Osteocyte (in vitro differentiated cells): ENCODE results near the gene HPSE2. TPM values are rescaled to one million over a fixed set of nuclear protein-coding genes. Genes with fewer than 3 reads are reported as not detected.

ENCODE experiments used
- DNase-seq: peaks from one replicate; pipeline ENCODE4 v3.0.0; 2021; ENCODE audit warnings: mixed read lengths; ENCODE audit not compliant: unreplicated experiment; ENCODE audit errors: extremely low spot score
- H3K27ac Mint-ChIP-seq: one replicate; pipeline ENCODE4 v1.8.0; 2021; ENCODE audit warnings: mild to moderate bottlenecking, mixed read lengths; ENCODE audit not compliant: unreplicated experiment
- H3K27me3 Mint-ChIP-seq: one replicate; pipeline ENCODE4 v1.8.0; 2021; ENCODE audit warnings: mixed read lengths; ENCODE audit not compliant: unreplicated experiment
- H3K36me3 Mint-ChIP-seq: one replicate; pipeline ENCODE4 v1.8.0; 2021; ENCODE audit warnings: mixed read lengths; ENCODE audit not compliant: unreplicated experiment
- H3K4me1 Mint-ChIP-seq: one replicate; pipeline ENCODE4 v1.8.0; 2021; ENCODE audit warnings: mixed read lengths; ENCODE audit not compliant: unreplicated experiment
- H3K4me3 Mint-ChIP-seq: one replicate; pipeline ENCODE4 v1.8.0; 2021; ENCODE audit warnings: mild to moderate bottlenecking, moderate library complexity, mixed read lengths; ENCODE audit not compliant: unreplicated experiment
- H3K9me3 Mint-ChIP-seq: one replicate; pipeline ENCODE4 v1.8.0; 2021; ENCODE audit warnings: mixed read lengths; ENCODE audit not compliant: unreplicated experiment
- total RNA-seq: library from RNA; stranded (reverse); gene quantifications from 2 replicates; pipeline ENCODE4 v1.2.1, GENCODE V29; 2021
- TF ChIP-seq, protein P1 (sequence below): fragments of 200-600 bp; sonication (generic); IDR thresholded peaks from 2 replicates; pipeline ENCODE4 v1.5.0; 2021; ENCODE audit warnings: antibody characterized with exemption, mild to moderate bottlenecking, moderate library complexity

HPSE2 gene
- total RNA-seq, 1 donor from 2014 or later, result not detected

DNA sequence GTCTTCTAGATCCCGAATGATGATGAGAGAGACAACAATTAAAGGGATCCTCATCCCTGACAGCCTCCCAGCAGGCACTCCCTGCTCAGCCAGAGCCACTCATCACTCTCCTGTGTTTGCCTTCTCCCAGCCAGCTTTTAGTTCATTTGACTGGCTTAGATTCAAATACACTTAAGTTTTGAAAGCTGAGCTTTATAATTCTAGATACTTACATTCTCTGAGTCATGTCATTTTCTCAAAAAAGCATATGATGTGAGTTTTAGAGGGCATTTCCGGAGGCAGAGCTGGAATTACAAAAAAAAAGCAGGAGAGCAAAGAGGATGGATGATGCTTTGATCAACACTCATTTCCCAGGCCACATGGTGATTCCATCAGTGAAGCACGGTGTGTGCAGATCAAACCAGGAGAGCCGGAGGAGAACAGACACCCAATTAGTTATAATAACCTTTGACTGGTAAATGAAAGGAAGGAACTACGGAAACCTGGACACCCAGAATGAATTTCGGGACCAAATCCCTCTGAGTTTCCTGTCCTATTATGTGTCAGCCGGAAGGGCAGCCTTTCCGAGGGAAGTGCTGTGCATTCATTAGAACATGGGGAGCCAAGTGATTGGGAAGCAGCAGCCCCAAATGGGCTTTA, 707.4 kb downstream of the HPSE2 start:
- Mint-ChIP-seq H3K9me3 (no peaks in the 10 kb centered on the region), H3K27ac (no peak overlapping the region), H3K27me3 (no peaks in the 10 kb centered on the region), H3K36me3 (no peaks in the 10 kb centered on the region), H3K4me3 (no peak overlapping the region), H3K4me1 (no peaks in the 10 kb centered on the region)
- TF ChIP-seq, protein P1, sequence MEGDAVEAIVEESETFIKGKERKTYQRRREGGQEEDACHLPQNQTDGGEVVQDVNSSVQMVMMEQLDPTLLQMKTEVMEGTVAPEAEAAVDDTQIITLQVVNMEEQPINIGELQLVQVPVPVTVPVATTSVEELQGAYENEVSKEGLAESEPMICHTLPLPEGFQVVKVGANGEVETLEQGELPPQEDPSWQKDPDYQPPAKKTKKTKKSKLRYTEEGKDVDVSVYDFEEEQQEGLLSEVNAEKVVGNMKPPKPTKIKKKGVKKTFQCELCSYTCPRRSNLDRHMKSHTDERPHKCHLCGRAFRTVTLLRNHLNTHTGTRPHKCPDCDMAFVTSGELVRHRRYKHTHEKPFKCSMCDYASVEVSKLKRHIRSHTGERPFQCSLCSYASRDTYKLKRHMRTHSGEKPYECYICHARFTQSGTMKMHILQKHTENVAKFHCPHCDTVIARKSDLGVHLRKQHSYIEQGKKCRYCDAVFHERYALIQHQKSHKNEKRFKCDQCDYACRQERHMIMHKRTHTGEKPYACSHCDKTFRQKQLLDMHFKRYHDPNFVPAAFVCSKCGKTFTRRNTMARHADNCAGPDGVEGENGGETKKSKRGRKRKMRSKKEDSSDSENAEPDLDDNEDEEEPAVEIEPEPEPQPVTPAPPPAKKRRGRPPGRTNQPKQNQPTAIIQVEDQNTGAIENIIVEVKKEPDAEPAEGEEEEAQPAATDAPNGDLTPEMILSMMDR, result no peak
- DNase-seq, result no peak

DNA sequence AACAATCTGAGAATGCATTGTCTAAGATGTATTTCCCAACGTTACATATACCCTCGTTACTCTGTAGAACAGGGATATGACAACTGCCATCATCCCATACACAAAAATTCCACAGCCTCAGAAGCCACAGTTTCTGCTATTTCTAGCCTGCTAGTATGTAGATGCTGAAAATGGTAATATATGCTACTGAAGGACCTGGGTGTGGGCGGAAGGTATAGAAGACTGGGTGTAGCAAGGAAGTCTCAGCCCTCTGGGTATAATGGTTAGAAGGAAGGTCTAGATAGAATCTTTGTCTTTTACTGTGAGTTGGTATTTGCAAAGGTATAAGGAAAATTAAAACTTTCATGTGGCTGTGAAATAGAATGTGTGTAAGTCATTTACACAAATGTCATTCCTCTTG, 709.7 kb downstream of the HPSE2 start:
- no peaks in the 10 kb centered on the region for H3K9me3 Mint-ChIP-seq
- no peak overlapping the region for H3K27ac Mint-ChIP-seq
- H3K4me1 Mint-ChIP-seq, result no peaks in the 10 kb centered on the region
- no peak for DNase-seq
- H3K4me3 Mint-ChIP-seq, result no peak overlapping the region
- no peaks in the 10 kb centered on the region for H3K27me3 Mint-ChIP-seq
- no peaks in the 10 kb centered on the region for H3K36me3 Mint-ChIP-seq
- TF ChIP-seq, protein P1, result no peak

DNA sequence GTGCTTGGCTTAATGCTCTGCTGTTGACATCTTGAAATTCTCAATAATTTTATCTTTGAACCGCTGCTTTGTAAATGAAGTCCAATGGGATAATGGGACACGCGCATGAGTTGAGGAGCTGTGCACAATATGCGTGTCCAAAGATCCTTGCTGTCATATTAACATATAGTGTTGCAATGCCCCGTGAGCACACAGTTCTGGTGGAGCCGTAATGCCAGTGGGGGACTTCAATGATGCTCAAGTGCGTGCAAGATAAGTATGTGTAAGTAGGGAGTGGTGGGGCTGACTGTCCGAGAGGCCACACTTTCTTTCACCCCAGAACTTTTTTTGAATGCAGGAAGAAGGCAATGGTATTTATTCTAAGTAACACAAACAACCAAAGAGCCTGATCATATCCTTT, 711.5 kb downstream of the HPSE2 start:
- no peak overlapping the region for H3K4me3 Mint-ChIP-seq
- DNase-seq, result no peak
- no peaks in the 10 kb centered on the region for H3K27me3 Mint-ChIP-seq
- no peak overlapping the region for H3K27ac Mint-ChIP-seq
- no peaks in the 10 kb centered on the region for H3K36me3 Mint-ChIP-seq
- no peaks in the 10 kb centered on the region for H3K4me1 Mint-ChIP-seq
- no peaks in the 10 kb centered on the region for H3K9me3 Mint-ChIP-seq
- TF ChIP-seq, protein P1, result no peak

DNA sequence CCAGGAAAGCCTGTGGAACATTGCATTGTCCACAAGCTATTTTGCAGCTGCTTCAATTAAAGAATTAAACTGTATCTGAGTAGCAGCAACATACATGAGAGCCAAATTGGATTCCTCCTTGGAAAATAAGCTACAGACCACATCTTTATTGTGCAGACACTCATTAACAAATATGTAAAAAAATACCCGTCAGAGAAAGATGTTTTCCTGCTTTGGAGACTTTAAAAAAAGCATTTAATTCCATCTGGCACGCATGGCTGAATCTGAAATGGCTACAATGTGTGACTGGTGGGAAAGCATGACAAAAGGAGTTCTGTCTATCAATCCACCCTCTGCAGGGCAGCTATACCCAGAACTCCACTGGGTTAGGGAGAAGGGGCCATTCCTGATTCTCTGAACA, 715.8 kb downstream of the HPSE2 start:
- no peak for DNase-seq
- Mint-ChIP-seq H3K27me3 (peaks cover 4% of the 10 kb centered on the region), H3K36me3 (no peaks in the 10 kb centered on the region), H3K4me1 (no peaks in the 10 kb centered on the region), H3K4me3 (no peak overlapping the region), H3K27ac (no peak overlapping the region), H3K9me3 (no peaks in the 10 kb centered on the region)
- TF ChIP-seq, protein P1, result no peak

DNA sequence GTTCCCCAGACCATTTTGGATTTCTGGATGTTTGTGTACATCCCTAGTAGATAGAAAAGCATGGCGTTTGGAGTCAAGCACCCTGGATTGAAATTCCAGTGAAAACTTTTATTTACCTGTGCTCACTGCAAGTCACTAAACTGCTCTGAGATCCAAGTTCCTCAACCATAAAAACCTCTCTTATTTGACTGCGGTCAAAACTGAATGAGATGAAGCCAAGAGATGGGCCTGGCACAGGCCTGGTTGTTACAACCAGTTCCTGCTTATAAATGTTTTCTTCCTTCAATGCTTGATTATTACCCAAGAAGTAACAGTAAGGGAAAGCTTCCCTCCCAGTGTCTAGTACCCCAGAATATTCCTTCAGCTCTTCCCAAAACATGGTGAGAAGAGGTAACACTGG, 718.0 kb downstream of the HPSE2 start:
- H3K36me3 Mint-ChIP-seq, result no peaks in the 10 kb centered on the region
- no peak overlapping the region for H3K27ac Mint-ChIP-seq
- H3K4me3 Mint-ChIP-seq, result no peak overlapping the region
- DNase-seq, result no peak
- H3K27me3 Mint-ChIP-seq, result peaks cover 4% of the 10 kb centered on the region
- TF ChIP-seq, protein P1, result no peak
- no peaks in the 10 kb centered on the region for H3K9me3 Mint-ChIP-seq
- H3K4me1 Mint-ChIP-seq, result no peaks in the 10 kb centered on the region
